CD8-positive, alpha-beta memory T cell (primary cell): ENCODE measurements around the gene CNOT11. TPM values are rescaled to one million over a fixed set of nuclear protein-coding genes. Genes with fewer than 3 reads are reported as not detected.
"Not testable (repeated sequence)": the region's sequence is repeated elsewhere in the genome, so short reads cannot be mapped to it uniquely, and the experiment has no call there.

Source experiments
- CTCF ChIA-PET: fragments of 350-600 bp; sonication (Branson Sonifier 250); formaldehyde crosslinking; loops from one replicate; lab custom pipeline; 2021; ENCODE audit warnings: antibody characterized with exemption; lab: Charles Lee
- POLR2A ChIA-PET: fragments of 350-600 bp; sonication (Branson Sonifier 250); formaldehyde crosslinking; loops from one replicate; lab custom pipeline; 2021; ENCODE audit warnings: antibody characterized with exemption; lab: Charles Lee
- DNase-seq, 5 donors: peaks; one replicate each; pipeline versions ENCODE4 v3.0.0 to v3.0.0-alpha.2; 2020 to 2022; ENCODE audit warnings: mixed read lengths in 1 of 5
- H3K27ac ChIP-seq: one replicate; pipeline ENCODE4 v1.7.0; 2013; ENCODE audit warnings: low read depth, mild to moderate bottlenecking, low read length, moderate library complexity
- H3K27me3 ChIP-seq: 2 replicates; pipeline ENCODE4 v1.7.0; 2013; ENCODE audit warnings: low read length, mild to moderate bottlenecking; ENCODE audit not compliant: insufficient read depth, poor library complexity, severe bottlenecking
- H3K36me3 ChIP-seq: 2 replicates; pipeline ENCODE4 v1.7.0; 2013; ENCODE audit warnings: mild to moderate bottlenecking, low read length, moderate library complexity; ENCODE audit not compliant: insufficient read depth
- H3K4me1 ChIP-seq: 2 replicates; pipeline ENCODE4 v1.7.0; 2013; ENCODE audit warnings: mild to moderate bottlenecking, low read length, moderate library complexity; ENCODE audit not compliant: insufficient read depth
- H3K4me3 ChIP-seq: 2 replicates; pipeline ENCODE4 v1.7.0; 2013; ENCODE audit warnings: mild to moderate bottlenecking, low read length
- H3K9me3 ChIP-seq: 2 replicates; pipeline ENCODE4 v1.7.0; 2013; ENCODE audit warnings: mild to moderate bottlenecking, low read length
- H3K27ac Mint-ChIP-seq, 8 donors: one replicate each; pipeline ENCODE4 v1.8.0; 2020 to 2021; ENCODE audit warnings: mixed read lengths in 8 of 8, mild to moderate bottlenecking in 6 of 8, inconsistent platforms in 3 of 8, moderate library complexity in 3 of 8
- H3K27me3 Mint-ChIP-seq, 2 donors: one replicate each; pipeline ENCODE4 v1.8.0; 2020 to 2021; ENCODE audit warnings: mixed read lengths in 2 of 2, mild to moderate bottlenecking in 1 of 2, moderate library complexity in 1 of 2
- H3K36me3 Mint-ChIP-seq, 3 donors: one replicate each; pipeline ENCODE4 v1.8.0; 2020 to 2021; ENCODE audit warnings: mixed read lengths in 3 of 3, inconsistent platforms in 1 of 3, mild to moderate bottlenecking in 1 of 3
- H3K4me1 Mint-ChIP-seq, 3 donors: one replicate each; pipeline ENCODE4 v1.8.0; 2020 to 2021; ENCODE audit warnings: mixed read lengths in 3 of 3, inconsistent platforms in 1 of 3, mild to moderate bottlenecking in 1 of 3
- H3K4me3 Mint-ChIP-seq, 7 donors: one replicate each; pipeline ENCODE4 v1.8.0; 2020 to 2021; ENCODE audit warnings: mixed read lengths in 7 of 7, mild to moderate bottlenecking in 6 of 7, moderate library complexity in 4 of 7, inconsistent platforms in 2 of 7
- H3K9me3 Mint-ChIP-seq, 5 donors: one replicate each; pipeline ENCODE4 v1.8.0; 2020 to 2022; ENCODE audit warnings: mixed read lengths in 5 of 5, mild to moderate bottlenecking in 3 of 5, moderate library complexity in 2 of 5, inconsistent platforms in 1 of 5
- polyA plus RNA-seq: library from polyadenylated mRNA; unstranded; fragments of 300-500 nt; fragmentation: Illumina TruSeq; gene quantifications from one replicate; pipeline ENCODE4 v1.2.3, GENCODE V29; 2021
- total RNA-seq, 2 experiments: library from RNA; stranded (reverse); gene quantifications; one replicate each; pipeline ENCODE4 v1.2.3, GENCODE V29; 2021

CNOT11 gene
- total and polyA plus RNA-seq, 3 experiments from 2014 or later = 60.9 to 70.0 (median 67.4) TPM

DNA sequence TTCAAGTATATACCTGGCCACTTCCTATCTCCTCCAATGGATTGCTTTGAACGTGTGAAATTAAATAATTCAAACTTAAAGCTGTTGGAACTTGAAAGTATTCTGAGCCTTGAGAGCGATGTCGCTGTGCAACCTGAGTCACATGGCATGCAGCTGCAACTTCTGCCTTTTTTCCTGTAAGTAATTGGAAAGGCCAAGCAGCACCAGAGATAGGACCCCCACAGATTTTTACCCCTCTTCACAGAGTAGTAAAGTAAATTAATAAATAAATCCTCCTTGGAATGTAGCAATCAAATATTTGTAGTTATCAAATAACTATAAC lies 59.0 kb downstream of the CNOT11 start:
- Histone ChIP-seq H3K4me3 (no peak overlapping the region), H3K36me3 (no peaks in the 10 kb centered on the region), H3K9me3 (no peaks in the 10 kb centered on the region), H3K4me1 (peaks cover 46% of the 10 kb centered on the region), H3K27ac (no peak overlapping the region), H3K27me3 (no peaks in the 10 kb centered on the region)
- peaks cover 3 to 17% (median 4%) of the 10 kb centered on the region in 3 donors for H3K36me3 Mint-ChIP-seq
- H3K4me3 Mint-ChIP-seq = peak overlapping the region in 6 of 7 donors; percentile 44 to 81 (median 70)
- no peaks in the 10 kb centered on the region for H3K27me3 Mint-ChIP-seq
- no peaks in the 10 kb centered on the region for H3K9me3 Mint-ChIP-seq
- H3K4me1 Mint-ChIP-seq = peaks cover 49 to 63% (median 62%) of the 10 kb centered on the region in 3 donors
- peak in 1 of 5 donors; percentile 29 for DNase-seq
- ChIA-PET POLR2A (interaction anchor here (0.6 kb wide), 1 partner anchor 16 kb away, joined by 3 read pairs; no protein-coding TSS in a partner anchor), CTCF (interaction anchor here (0.9 to 1.2 kb wide), 3 partner anchors 19 to 28 kb away, joined by 3 read pairs; no protein-coding TSS in a partner anchor)
- peak overlapping the region; percentile 79 to 98 (median 92) for H3K27ac Mint-ChIP-seq

DNA sequence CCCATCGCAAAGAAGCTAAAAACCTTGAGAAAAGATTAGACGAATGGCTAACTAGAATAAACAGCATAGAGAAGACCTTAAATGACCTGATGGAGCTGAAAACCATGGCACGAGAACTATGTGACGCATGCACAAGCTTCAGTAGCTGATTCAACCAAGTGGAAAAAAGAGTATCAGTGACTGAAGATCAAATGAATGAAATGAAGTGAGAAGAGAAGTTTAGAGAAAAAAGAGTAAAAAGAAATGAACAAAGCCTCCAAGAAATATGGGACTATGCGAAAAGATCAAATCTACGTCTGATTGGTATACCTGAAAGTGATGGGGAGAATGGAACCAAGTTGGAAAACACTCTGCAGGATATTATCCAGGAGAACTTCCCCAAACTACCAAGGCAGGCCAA lies 63.9 kb downstream of the CNOT11 start:
- POLR2A ChIA-PET, H3K27ac Mint-ChIP-seq, H3K9me3 Mint-ChIP-seq, DNase-seq, H3K36me3 Mint-ChIP-seq, H3K4me3 ChIP-seq, H3K27me3 ChIP-seq, H3K4me3 Mint-ChIP-seq, H3K36me3 ChIP-seq, H3K9me3 ChIP-seq, H3K27me3 Mint-ChIP-seq, H3K27ac ChIP-seq: not testable (repeated sequence)
- H3K4me1 Mint-ChIP-seq = peaks cover 23 to 37% (median 33%) of the 10 kb centered on the region in 3 donors
- H3K4me1 ChIP-seq = peaks cover 19% of the 10 kb centered on the region
- CTCF ChIA-PET = interaction anchor here (1.4 kb wide), 1 partner anchor 45 kb away, joined by 3 read pairs; no protein-coding TSS in a partner anchor

Other genes with a start within 250 kb of the CNOT11 start
- under 1 TPM; 0.55 to 0.89 TPM for gene TBC1D8, start 101.5 kb upstream of the CNOT11 start, total RNA-seq
- 0.69 TPM for gene TBC1D8, start 101.5 kb upstream of the CNOT11 start, polyA plus RNA-seq
- gene RNF149, start 55.8 kb downstream of the CNOT11 start, total RNA-seq = 10 to 100 TPM; 43.4 TPM
- 87.6 TPM for gene RNF149, start 55.8 kb downstream of the CNOT11 start, polyA plus RNA-seq
- not detected for gene CREG2, start 134.6 kb downstream of the CNOT11 start, total RNA-seq
- gene CREG2, start 134.6 kb downstream of the CNOT11 start, polyA plus RNA-seq = not detected
- gene RFX8, start 222.2 kb downstream of the CNOT11 start, total RNA-seq = not detected
- not detected for gene RFX8, start 222.2 kb downstream of the CNOT11 start, polyA plus RNA-seq